Activated T-cell treated with anti-CD3 and anti-CD28 coated beads, Interleukin-2, amount 50 U/mL, for 24 hours (primary cell): ENCODE measurements around the gene FEZF2.

ENCODE experiments used
- DNase-seq: peaks from one replicate; pipeline ENCODE4 v3.0.0-alpha.2; 2020
- H3K27ac Mint-ChIP-seq: 2 replicates; pipeline ENCODE4 v1.8.0; 2020; ENCODE audit warnings: mild to moderate bottlenecking, mixed read lengths
- H3K27me3 Mint-ChIP-seq: 2 replicates; pipeline ENCODE4 v1.8.0; 2020; ENCODE audit warnings: mixed read lengths
- H3K36me3 Mint-ChIP-seq: 2 replicates; pipeline ENCODE4 v1.8.0; 2020; ENCODE audit warnings: low read depth, mixed read lengths
- H3K4me1 Mint-ChIP-seq: 2 replicates; pipeline ENCODE4 v1.8.0; 2020; ENCODE audit warnings: low read depth, mixed read lengths
- H3K4me3 Mint-ChIP-seq: 2 replicates; pipeline ENCODE4 v1.8.0; 2020; ENCODE audit warnings: mild to moderate bottlenecking, moderate library complexity, mixed read lengths
- H3K9me3 Mint-ChIP-seq: 2 replicates; pipeline ENCODE4 v1.8.0; 2020; ENCODE audit warnings: mixed read lengths

The FEZF2 gene

GRCh38 chr3:62325896-62326295 lies 47.5 kb downstream of the FEZF2 start:
- H3K4me1 Mint-ChIP-seq: no peaks in the 10 kb centered on the region
- H3K9me3 Mint-ChIP-seq: peaks cover under 1% of the 10 kb centered on the region
- H3K36me3 Mint-ChIP-seq: peaks cover 24% of the 10 kb centered on the region

GRCh38 chr3:62323241-62323640 lies 50.1 kb downstream of the FEZF2 start:
- H3K9me3 Mint-ChIP-seq: peaks cover 17% of the 10 kb centered on the region
- no peak overlapping the region for H3K4me3 Mint-ChIP-seq
- H3K4me1 Mint-ChIP-seq: peaks cover 16% of the 10 kb centered on the region
- H3K36me3 Mint-ChIP-seq: peaks cover 41% of the 10 kb centered on the region
- DNase-seq: no peak
- no peak overlapping the region for H3K27ac Mint-ChIP-seq
- peaks cover 23% of the 10 kb centered on the region for H3K27me3 Mint-ChIP-seq

More at GRCh38 chr3:62325896-62326295, 47.5 kb downstream of the FEZF2 start:
- Mint-ChIP-seq H3K27ac (no peak overlapping the region), H3K4me3 (no peak overlapping the region), H3K27me3 (peaks cover 1% of the 10 kb centered on the region)
- DNase-seq: no peak
